HEK293T (cell line): ENCODE results near the gene NME7.

ENCODE experiments used
- ARNT ChIP-seq: fragments of 450-650 bp; IDR thresholded peaks from 2 replicates; pipeline ENCODE4 v1.6.1; 2017; ENCODE audit warnings: mild to moderate bottlenecking
- FOXA1 ChIP-seq: fragments of 450-650 bp; IDR thresholded peaks from 2 replicates; pipeline ENCODE4 v1.6.1; 2016; ENCODE audit warnings: mild to moderate bottlenecking
- FOXM1 ChIP-seq: fragments of 450-650 bp; IDR thresholded peaks from 2 replicates; pipeline ENCODE4 v1.6.1; 2017; ENCODE audit warnings: mild to moderate bottlenecking, borderline replicate concordance
- HDGF ChIP-seq: fragments of 450-650 bp; IDR thresholded peaks from 2 replicates; pipeline ENCODE4 v1.6.1; 2017; ENCODE audit warnings: antibody characterized with exemption, borderline replicate concordance
- SP1 ChIP-seq: fragments of 450-650 bp; IDR thresholded peaks from 2 replicates; pipeline ENCODE4 v1.6.1; 2017
- SUZ12 ChIP-seq: fragments of 450-650 bp; IDR thresholded peaks from 2 replicates; pipeline ENCODE4 v1.6.1; 2016; ENCODE audit warnings: mild to moderate bottlenecking
- TARDBP ChIP-seq: fragments of 450-650 bp; IDR thresholded peaks from 2 replicates; pipeline ENCODE4 v1.6.1; 2016
- ZNF384 ChIP-seq: fragments of 450-650 bp; IDR thresholded peaks from 2 replicates; pipeline ENCODE4 v1.6.1; 2016

DNA sequence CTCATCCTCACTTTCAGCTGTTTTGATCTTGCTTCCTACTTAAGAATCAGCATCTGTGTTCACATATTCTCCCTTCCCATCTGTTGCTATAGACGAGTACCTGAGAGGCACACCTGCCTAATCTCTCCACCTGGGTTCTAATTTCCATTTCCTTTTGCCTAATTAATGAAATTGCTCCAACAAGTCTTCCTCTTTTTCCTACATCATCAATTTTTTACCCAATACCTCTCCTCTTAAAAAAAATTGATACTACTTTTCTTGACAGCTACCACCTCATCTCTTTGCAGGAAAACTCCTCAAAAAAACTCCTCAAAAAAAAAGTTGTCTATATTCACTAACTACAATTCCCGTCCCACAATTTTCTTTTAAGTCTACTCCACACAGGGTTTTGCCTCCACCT, 71.8 kb downstream of the NME7 start:
- TF ChIP-seq TARDBP (no peak), ZNF384 (no peak), FOXM1 (no peak), SP1 (no peak), HDGF (no peak), ARNT (no peak), SUZ12 (no peak), FOXA1 (no peak)
